Transverse colon (tissue), 4 donors: ENCODE results near the gene ANKRD61.

Experiments
- CTCF ChIP-seq, 5 experiments: fragments of 200-600 bp in 3 of 5; fragments of 450-650 bp in 2 of 5; sonication (generic) in 3 of 5; IDR thresholded peaks; 1 replicate in 2 of 5; 2 replicates in 3 of 5; pipeline ENCODE4 v1.5.1; 2016 to 2017; ENCODE audit warnings: antibody characterized with exemption in 5 of 5, inconsistent platforms in 3 of 5, mild to moderate bottlenecking in 2 of 5, moderate library complexity in 1 of 5
- EP300 ChIP-seq: sonication (generic); formaldehyde crosslinking; IDR thresholded peaks from one replicate; pipeline ENCODE4 v1.6.1; 2017; ENCODE audit warnings: antibody characterized with exemption, low read depth
- POLR2A ChIP-seq: fragments of 450-650 bp; IDR thresholded peaks from one replicate; pipeline ENCODE4 v1.6.1; 2016; ENCODE audit warnings: antibody characterized with exemption, mild to moderate bottlenecking, moderate library complexity
- POLR2AphosphoS5 ChIP-seq, 3 donors: sonication (generic); formaldehyde crosslinking; IDR thresholded peaks; one replicate each; pipeline ENCODE4 v1.6.1; 2016; ENCODE audit warnings: antibody characterized with exemption in 3 of 3

GRCh38 chr7:6078548-6078947, 47.4 kb downstream of the ANKRD61 start:
- TF ChIP-seq CTCF (IDR thresholded peaks at IDR 0.05): no peak
- no peak for TF ChIP-seq EP300
- TF ChIP-seq POLR2AphosphoS5 (IDR thresholded peaks at IDR 0.05): no peak
- TF ChIP-seq POLR2A: no peak
